ENCODE results near the gene CADM4.
"Not testable (repeated sequence)": the region's sequence is repeated elsewhere in the genome, so short reads cannot be mapped to it uniquely, and the experiment has no call there.

CADM4 gene, protein sequence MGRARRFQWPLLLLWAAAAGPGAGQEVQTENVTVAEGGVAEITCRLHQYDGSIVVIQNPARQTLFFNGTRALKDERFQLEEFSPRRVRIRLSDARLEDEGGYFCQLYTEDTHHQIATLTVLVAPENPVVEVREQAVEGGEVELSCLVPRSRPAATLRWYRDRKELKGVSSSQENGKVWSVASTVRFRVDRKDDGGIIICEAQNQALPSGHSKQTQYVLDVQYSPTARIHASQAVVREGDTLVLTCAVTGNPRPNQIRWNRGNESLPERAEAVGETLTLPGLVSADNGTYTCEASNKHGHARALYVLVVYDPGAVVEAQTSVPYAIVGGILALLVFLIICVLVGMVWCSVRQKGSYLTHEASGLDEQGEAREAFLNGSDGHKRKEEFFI

DNA sequence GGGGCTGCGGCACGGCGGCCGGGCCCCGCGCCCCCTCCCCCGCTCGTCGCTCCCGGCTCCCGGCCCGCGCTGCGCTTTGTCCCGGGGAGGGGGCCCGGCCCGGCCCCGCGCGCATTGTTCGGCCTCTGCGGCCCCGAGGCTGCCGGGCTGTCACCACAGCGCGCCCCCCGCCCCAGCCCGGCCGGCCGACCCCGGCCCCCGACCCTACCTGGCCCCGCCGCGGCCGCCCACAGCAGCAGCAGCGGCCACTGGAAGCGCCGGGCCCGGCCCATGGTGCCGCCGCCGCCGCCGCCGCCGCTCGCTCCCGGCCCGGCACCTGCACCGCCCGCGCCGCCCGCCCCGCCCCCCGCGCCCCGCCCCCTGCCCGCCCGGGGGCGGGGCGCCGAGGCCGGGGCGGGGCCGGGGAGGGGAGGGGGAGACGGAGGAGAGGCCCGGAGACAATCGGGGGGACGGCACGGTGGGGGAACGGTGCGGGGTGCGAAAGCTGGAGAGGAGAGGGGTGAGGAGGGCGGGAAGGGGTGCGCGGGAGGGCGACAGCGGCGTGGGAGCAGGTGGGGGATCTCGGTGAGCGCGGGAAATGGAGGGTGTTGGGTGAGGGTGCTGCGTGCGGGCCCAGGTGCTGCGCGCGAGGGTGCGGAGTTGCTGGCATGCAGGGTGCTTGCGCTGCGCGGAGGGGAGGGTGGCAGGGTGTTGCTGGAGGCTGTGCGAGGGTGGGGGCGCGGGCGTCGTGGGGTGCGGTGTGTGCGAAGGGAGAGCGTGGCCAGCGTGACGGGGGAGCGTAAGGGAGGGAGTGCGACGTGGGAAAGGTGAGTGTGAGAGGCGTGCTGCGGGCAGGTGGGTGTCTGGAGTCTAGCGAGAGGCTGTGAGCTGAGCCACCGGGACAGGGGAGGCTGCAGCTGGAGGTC lies at the start of gene CADM4:
CADM4 (minus strand) TSS at position 332 of the 905 bp plus-strand sequence; CDS start at position 272, 60 bp downstream.
- DNase-seq, result peak; percentile 79
- peaks cover 71% of the 10 kb centered on the region for H3K27me3 Mint-ChIP-seq
- H3K4me1 Mint-ChIP-seq, result peaks cover 15% of the 10 kb centered on the region
- no peaks in the 10 kb centered on the region for H3K9me3 Mint-ChIP-seq
- H3K27ac Mint-ChIP-seq, result peak within 1 kb of the TSS; percentile 67
- peak within 1 kb of the TSS; percentile 81 for H3K4me3 Mint-ChIP-seq
- no peaks in the 10 kb centered on the region for H3K36me3 Mint-ChIP-seq
- CTCF ChIA-PET, result interaction anchor here (1.3 kb wide), 1 partner anchor 20 kb away, joined by 3 read pairs; no protein-coding TSS in a partner anchor

DNA sequence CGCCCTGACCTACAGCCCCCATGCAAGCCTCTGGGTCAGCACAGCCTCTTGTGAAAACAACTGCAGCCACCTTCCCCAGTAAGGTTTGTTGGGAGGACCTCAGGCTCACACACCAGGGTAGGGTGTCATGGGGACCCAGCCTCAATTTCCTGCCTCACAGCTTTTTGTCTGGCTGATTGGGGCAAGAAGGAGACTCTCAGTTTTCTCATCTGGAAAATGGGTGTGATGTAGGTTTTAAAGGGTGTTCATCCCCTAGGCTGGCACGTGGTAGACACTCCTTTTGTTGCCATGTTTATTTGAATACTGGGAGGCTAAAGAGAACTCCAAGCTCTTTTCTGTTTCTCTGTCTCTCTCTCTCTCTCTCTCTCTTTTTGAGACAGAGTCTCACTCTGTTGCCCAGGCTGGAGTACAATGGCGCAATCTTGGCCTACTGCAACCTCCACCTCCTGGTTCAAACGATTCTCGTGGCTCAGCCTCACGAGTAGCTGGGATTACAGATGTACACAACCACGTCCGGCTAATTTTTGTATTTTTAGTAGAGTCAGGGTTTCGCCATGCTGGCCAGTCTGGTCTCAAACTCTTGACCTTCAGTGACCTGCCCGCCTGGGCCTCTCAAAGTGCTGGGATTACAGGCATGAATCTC lies 48.5 kb upstream of the CADM4 start:
- Mint-ChIP-seq H3K4me3 (no peak overlapping the region), H3K4me1 (no peaks in the 10 kb centered on the region), H3K9me3 (peaks cover 20% of the 10 kb centered on the region), H3K27me3 (peaks cover 21% of the 10 kb centered on the region), H3K36me3 (peaks cover 2% of the 10 kb centered on the region), H3K27ac (no peak overlapping the region)
- CTCF ChIA-PET, result no interaction called here
- no peak for DNase-seq

DNA sequence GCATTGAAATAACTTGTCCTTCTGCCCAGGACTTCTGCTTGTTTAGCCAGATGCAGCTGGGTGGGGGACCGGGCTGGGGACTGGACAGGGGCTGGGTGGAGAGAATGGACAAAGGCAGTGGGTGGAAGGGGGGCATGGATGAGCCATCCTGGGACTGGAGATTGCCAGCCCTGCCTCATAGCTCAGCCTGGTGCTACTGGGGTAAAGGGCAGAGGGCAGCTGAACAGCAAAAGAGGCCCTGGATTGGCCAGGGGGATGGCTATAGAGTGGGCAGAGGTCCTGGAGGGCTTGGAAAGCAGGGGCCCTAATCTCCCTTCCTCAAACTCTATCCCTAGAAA lies 48.0 kb upstream of the CADM4 start:
- Mint-ChIP-seq H3K27ac (no peak overlapping the region), H3K36me3 (peaks cover 2% of the 10 kb centered on the region), H3K27me3 (peaks cover 21% of the 10 kb centered on the region), H3K4me3 (no peak overlapping the region), H3K9me3 (peaks cover 19% of the 10 kb centered on the region), H3K4me1 (no peaks in the 10 kb centered on the region)
- DNase-seq, result no peak
- CTCF ChIA-PET, result no interaction called here

DNA sequence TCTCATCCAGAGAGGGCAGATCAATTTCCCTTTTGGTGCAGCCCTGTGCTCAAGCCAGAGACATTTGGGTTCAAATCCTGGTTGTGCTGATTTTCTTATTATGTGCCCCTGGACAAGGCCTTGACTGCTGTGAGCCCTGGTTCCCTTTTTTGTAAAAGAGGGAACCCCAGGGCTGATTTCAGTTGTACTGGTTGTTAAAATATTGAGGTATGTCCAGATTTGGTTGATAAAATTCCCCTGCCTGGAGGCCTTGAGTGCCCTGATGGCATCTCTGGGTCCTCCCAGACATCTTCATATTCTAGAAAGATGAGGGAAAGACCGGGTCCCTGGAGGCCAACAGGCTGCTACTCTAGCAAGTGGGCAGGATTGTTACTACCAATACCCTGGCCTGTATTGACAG lies 44.7 kb upstream of the CADM4 start:
- no peaks in the 10 kb centered on the region for H3K4me1 Mint-ChIP-seq
- H3K27ac Mint-ChIP-seq, result no peak overlapping the region
- peaks cover 15% of the 10 kb centered on the region for H3K27me3 Mint-ChIP-seq
- DNase-seq, result no peak
- H3K4me3 Mint-ChIP-seq, result no peak overlapping the region
- no peaks in the 10 kb centered on the region for H3K36me3 Mint-ChIP-seq
- no peaks in the 10 kb centered on the region for H3K9me3 Mint-ChIP-seq
- CTCF ChIA-PET, result interaction anchor here (0.8 kb wide), 1 partner anchor 16 kb away, joined by 4 read pairs; no protein-coding TSS in a partner anchor

DNA sequence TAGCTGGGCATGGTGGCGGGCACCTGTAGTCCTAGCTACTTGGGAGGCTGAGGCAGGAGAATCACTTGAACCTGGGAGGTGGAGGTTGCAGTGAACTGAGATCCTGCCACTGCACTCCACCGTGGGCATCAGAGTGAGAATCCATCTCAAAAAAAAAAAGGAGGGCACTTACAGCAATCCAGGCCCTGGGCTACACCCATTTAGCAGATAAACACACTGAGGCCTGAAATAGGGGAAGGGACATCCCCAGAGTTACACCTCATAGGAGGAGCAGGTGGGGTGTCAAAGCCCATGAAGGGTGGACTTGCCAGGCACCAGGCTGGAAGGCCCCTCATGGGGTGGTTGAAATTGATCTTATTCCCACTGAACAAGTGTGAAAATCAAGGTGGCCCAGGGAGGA lies 44.3 kb upstream of the CADM4 start:
- CTCF ChIA-PET, result no interaction called here
- Mint-ChIP-seq H3K4me1 (no peaks in the 10 kb centered on the region), H3K27me3 (peaks cover 15% of the 10 kb centered on the region), H3K36me3 (no peaks in the 10 kb centered on the region), H3K4me3 (no peak overlapping the region), H3K9me3 (no peaks in the 10 kb centered on the region), H3K27ac (no peak overlapping the region)
- DNase-seq, result no peak

DNA sequence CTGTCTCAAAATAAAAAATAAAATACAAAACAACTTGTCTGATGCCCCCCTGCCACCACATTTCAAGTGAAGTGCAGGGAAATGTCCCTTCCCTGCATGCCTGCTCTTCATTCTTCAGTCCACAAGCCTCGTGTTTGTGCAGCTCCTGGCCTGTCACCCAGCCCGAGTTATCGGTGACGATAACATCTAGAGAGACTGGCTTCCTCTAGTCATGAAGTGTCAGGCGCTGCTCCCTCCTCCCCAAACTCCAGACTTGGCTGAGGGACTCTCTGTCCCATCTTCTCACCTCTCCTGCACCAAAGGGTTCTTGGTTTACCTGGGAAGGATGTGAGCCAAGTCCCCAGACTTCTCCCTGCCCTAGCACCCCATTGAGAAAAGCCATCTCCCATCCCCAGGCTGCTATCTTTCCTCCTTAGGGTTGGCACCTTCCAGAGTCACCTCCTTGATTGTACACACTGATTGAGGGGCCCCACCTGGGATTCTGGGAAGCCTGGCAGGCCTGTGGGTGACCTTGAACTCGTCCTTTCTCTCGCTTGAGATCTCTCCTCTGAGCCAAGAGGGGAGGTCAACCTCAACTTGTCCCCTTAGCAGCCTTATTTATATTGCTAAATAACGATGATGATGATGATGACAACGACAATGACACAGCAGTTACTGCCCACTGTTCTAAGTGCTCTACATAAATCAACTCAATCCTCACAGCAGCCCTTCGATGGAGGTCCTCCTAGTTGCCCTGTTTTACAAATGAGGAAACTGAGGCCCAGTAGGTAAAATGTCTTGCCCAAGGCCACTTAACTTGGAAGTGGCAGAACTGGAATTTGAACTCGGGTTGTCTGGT lies 43.4 kb upstream of the CADM4 start:
- no peak overlapping the region for H3K4me3 Mint-ChIP-seq
- no peak overlapping the region for H3K27ac Mint-ChIP-seq
- peaks cover 15% of the 10 kb centered on the region for H3K27me3 Mint-ChIP-seq
- H3K36me3 Mint-ChIP-seq, result no peaks in the 10 kb centered on the region
- H3K9me3 Mint-ChIP-seq, result no peaks in the 10 kb centered on the region
- CTCF ChIA-PET, result no interaction called here
- no peaks in the 10 kb centered on the region for H3K4me1 Mint-ChIP-seq
- DNase-seq, result no peak

DNA sequence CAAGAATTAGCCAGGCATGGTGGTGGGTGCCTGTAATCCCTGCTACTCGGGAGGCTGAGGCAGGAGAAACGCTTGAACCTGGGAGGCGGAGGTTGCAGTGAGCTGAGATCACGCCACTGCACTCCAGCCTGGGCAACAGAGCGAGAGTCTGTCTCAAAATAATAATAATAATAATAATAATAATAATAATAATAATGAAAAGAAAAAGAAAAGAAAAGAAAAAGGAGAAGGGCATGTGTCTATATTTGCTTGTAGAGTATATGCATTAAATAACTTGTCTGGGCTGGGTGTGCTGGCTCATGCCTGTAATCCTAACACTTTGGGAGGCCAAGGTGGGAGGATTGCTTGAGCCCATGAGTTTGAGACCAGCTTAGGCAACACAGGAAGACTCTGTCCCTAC lies 42.6 kb upstream of the CADM4 start:
- DNase-seq, H3K27ac Mint-ChIP-seq, CTCF ChIA-PET, H3K4me3 Mint-ChIP-seq, H3K4me1 Mint-ChIP-seq, H3K36me3 Mint-ChIP-seq, H3K9me3 Mint-ChIP-seq: not testable (repeated sequence)
- peaks cover 12% of the 10 kb centered on the region for H3K27me3 Mint-ChIP-seq

DNA sequence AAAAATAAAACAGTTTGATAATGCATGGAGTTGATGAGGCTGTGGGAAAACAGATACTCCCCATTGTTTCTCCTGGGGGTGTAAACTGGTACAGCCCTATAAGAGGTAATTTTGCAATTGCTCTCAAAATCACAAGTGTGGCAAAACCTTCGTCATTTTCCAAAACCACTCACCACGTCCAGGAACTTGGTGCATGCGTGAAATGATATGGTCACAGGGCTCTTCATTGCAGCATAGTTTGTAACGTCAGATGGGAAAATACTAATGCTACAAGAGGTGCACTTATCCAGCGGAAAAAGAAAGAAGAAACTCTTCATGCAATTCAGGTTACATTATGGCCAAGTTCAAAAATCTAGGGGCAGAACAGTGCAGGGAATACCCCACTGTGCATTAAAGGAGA lies 42.2 kb upstream of the CADM4 start:
- no peaks in the 10 kb centered on the region for H3K36me3 Mint-ChIP-seq
- H3K4me3 Mint-ChIP-seq, result no peak overlapping the region
- DNase-seq, result no peak
- CTCF ChIA-PET, result no interaction called here
- H3K27me3 Mint-ChIP-seq, result peaks cover 7% of the 10 kb centered on the region
- H3K4me1 Mint-ChIP-seq, result no peaks in the 10 kb centered on the region
- H3K27ac Mint-ChIP-seq, result no peak overlapping the region
- H3K9me3 Mint-ChIP-seq, result no peaks in the 10 kb centered on the region

DNA sequence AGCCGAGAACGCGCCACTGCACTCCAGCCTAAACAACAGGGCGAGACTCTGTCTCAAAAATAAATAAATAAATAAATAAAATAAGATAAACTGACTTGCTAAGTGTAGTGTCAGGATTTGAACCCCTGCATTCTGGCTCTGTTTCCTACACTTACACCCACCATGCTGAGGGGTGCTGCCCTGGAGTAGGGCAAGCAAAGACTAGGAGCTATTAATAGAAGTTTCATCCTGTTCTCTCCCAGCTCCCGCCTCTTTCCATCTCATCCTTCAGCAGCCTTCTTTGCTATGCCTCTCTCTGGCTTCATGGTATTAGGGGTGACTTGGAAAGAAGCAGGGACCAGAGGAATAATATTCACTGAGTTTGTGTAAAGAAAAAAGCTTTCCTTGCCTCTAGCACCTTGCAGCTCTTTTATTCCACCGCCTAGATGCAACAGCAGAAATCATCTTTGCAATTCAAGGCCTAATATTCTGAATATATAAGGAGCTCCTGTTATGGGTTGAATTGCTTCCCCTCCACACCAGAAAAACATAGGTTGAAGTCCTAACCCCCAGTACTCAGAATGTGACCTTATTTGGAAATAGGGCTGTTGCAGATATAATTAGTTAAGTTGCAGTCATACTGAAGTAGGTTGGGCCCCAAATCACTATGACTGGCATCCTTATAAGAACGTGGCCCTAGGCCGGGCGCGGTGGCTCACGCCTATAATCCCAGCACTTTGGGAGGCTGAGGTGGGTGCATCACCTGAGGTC lies 39.0 kb upstream of the CADM4 start:
- H3K27me3 Mint-ChIP-seq, result peaks cover 8% of the 10 kb centered on the region
- H3K27ac Mint-ChIP-seq, result no peak overlapping the region
- DNase-seq, result no peak
- no peaks in the 10 kb centered on the region for H3K9me3 Mint-ChIP-seq
- no peaks in the 10 kb centered on the region for H3K36me3 Mint-ChIP-seq
- CTCF ChIA-PET, result interaction anchor here (0.8 to 1.1 kb wide), 2 partner anchors 10 to 16 kb away, joined by 3 to 6 read pairs; no protein-coding TSS in a partner anchor
- no peak overlapping the region for H3K4me3 Mint-ChIP-seq
- H3K4me1 Mint-ChIP-seq, result peaks cover 18% of the 10 kb centered on the region

DNA sequence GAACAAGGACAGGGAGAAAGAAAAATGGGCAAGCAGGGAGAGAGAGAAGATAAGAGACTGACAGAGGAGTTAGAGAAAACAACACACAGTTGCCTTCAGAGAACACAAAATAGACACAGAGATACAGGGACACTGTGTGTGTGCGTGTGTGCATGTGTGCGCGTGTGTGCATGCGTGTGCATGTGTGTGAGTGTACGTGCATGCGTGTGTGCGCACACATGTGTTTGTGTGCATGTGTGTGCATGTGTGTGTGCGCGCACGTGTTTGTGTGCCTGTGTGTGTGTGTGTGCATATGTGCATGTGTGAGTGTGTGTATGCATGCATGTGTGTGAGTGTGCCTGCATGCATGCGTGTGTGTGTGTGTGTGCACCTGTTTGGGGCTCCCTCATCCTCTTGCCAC lies 36.3 kb upstream of the CADM4 start:
- Mint-ChIP-seq H3K4me1 (peaks cover 21% of the 10 kb centered on the region), H3K4me3 (no peak overlapping the region), H3K27me3 (peaks cover 17% of the 10 kb centered on the region), H3K9me3 (no peaks in the 10 kb centered on the region), H3K27ac (no peak overlapping the region), H3K36me3 (no peaks in the 10 kb centered on the region)
- no peak for DNase-seq
- CTCF ChIA-PET, result no interaction called here

DNA sequence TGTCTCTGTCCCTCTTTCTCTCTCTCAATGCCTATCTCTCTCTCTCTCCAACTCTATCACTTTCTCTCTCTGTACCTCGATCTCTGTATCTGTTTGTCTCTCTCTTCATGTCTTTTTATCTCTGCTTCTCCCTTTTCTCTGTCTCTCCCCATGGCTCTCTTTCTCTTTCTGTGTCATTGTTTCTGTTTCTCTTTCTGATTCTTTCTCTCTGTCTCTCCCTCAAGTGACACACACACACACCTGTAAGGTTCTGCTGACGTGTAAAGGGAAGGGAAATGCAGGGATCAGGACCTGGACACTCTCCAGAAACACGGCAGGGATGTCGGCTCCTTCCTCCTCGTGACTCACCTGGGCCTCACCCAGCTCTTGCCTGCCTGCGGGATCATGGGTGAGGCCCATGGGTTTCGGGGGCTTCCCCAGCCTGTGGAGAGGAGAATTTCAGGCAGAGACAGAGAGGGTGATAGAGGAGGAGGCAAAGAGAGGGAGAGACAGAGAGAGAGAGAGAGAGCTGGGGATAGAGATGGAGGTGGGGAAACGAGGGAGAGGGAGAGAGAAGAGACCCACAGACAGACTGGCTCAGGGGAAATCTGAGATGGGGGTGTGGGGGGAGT lies 35.7 kb upstream of the CADM4 start:
- no peak overlapping the region for H3K4me3 Mint-ChIP-seq
- H3K27me3 Mint-ChIP-seq, result peaks cover 22% of the 10 kb centered on the region
- H3K36me3 Mint-ChIP-seq, result no peaks in the 10 kb centered on the region
- peaks cover 25% of the 10 kb centered on the region for H3K4me1 Mint-ChIP-seq
- H3K27ac Mint-ChIP-seq, result peak overlapping the region; percentile 5
- no peak for DNase-seq
- CTCF ChIA-PET, result interaction anchor here (1.3 kb wide), 1 partner anchor 70 kb away, joined by 3 read pairs; no protein-coding TSS in a partner anchor
- no peaks in the 10 kb centered on the region for H3K9me3 Mint-ChIP-seq

DNA sequence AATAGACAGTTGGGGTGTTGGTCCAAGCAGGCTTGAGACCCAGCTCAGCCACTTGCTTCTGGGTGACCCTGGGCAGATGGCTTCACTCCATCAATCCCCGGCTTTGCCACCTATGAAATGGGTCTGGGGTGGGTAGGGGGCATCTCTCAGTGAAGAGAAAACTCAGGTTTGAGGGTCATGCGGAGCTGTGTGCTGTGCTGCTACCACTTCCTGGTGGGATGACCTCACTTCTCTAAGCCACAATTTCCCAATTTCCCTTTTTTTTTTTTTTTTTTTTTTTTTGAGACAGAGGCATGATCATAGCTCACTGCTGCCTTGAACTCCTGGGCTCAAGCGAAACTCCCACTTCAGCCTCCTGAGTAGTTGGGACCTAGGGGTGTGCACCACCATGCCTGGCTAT lies 34.9 kb upstream of the CADM4 start:
- Mint-ChIP-seq H3K27me3 (peaks cover 29% of the 10 kb centered on the region), H3K36me3 (no peaks in the 10 kb centered on the region), H3K27ac (no peak overlapping the region), H3K4me3 (no peak overlapping the region), H3K9me3 (no peaks in the 10 kb centered on the region), H3K4me1 (peaks cover 32% of the 10 kb centered on the region)
- DNase-seq, result no peak
- CTCF ChIA-PET, result interaction anchor here (0.6 to 1.3 kb wide), 2 partner anchors 71 to 635 kb away, joined by 3 read pairs; no protein-coding TSS in a partner anchor

DNA sequence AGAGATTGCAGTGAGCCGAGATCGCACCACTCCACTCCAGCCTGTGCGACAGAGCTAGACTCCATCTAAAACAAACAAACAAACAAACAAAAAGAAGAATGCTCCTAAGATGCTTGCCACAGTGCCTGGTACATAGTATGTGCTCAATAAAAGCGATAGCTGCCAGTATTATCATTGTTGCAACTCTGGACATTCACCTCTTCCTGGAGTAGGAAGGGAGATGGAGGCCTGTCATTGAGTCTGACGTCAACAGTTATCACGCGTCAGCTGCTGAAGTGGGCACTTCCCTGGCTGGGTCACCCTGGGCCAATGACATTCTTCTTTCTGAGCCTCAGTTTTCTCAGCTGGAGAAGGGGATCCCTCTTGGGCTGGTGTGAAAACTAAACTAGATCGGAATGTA lies 34.5 kb upstream of the CADM4 start:
- no peak overlapping the region for H3K4me3 Mint-ChIP-seq
- H3K27me3 Mint-ChIP-seq, result peaks cover 32% of the 10 kb centered on the region
- H3K9me3 Mint-ChIP-seq, result no peaks in the 10 kb centered on the region
- no peak for DNase-seq
- no peaks in the 10 kb centered on the region for H3K36me3 Mint-ChIP-seq
- peaks cover 35% of the 10 kb centered on the region for H3K4me1 Mint-ChIP-seq
- no peak overlapping the region for H3K27ac Mint-ChIP-seq
- CTCF ChIA-PET, result interaction anchor here (0.6 to 1.3 kb wide), 3 partner anchors 71 to 636 kb away, joined by 3 to 4 read pairs (median 3); no protein-coding TSS in a partner anchor
